ENCODE data around the gene NTHL1.

Gene NTHL1

DNA sequence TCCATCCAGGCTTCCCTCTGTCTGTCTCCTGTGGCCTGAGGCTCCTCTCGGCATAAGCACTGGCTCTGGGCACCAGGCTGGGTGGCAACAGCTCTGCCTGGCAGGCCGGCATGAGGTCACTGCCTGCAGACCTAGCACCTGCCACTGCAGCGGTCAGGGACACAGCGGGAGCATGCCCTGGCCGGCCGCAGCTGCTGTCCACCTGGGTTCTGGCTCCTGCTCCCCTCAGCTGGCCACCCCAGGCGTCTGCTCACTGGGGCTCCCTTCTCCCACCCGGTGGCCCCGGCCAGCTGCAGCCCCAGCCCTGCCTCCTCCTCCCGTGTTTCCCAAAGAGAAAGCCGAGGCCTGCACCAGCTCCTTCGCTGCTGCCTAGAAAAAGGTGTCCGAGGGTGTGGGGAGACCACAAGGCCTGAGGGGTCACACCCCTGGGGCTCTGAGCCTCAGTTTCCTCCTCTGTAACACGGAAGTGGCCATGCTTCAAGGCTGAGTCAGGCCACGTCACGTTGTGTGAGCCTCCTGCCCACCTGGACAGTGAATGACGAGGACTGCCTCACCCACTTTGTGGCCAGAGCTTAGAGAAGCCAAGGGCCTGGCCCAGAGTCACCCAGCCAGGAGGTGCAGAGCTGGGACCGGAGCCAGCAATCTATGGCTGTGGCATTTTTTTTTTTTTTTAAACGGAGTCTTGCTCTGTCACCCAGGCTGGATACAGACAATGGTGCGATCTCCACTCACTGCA is 6.7 kb downstream of the NTHL1 start:
- ChIA-PET CTCF (interaction anchor here (0.6 to 1.3 kb wide), 3 partner anchors 9 to 25 kb away, joined by 3 to 4 read pairs (median 3); no protein-coding TSS in a partner anchor), POLR2A (ENCODE audit: low non-redundant PET) (interaction anchor here (0.6 to 1.2 kb wide), 4 partner anchors 57 to 1772 kb away, joined by 3 read pairs; partner anchors contain the start of genes GFER and RPS2)
- no peak for DNase-seq (ENCODE audit: low spot score)
- H3K27ac ChIP-seq = peak overlapping the region; percentile 78
- TF ChIP-seq, protein P1, sequence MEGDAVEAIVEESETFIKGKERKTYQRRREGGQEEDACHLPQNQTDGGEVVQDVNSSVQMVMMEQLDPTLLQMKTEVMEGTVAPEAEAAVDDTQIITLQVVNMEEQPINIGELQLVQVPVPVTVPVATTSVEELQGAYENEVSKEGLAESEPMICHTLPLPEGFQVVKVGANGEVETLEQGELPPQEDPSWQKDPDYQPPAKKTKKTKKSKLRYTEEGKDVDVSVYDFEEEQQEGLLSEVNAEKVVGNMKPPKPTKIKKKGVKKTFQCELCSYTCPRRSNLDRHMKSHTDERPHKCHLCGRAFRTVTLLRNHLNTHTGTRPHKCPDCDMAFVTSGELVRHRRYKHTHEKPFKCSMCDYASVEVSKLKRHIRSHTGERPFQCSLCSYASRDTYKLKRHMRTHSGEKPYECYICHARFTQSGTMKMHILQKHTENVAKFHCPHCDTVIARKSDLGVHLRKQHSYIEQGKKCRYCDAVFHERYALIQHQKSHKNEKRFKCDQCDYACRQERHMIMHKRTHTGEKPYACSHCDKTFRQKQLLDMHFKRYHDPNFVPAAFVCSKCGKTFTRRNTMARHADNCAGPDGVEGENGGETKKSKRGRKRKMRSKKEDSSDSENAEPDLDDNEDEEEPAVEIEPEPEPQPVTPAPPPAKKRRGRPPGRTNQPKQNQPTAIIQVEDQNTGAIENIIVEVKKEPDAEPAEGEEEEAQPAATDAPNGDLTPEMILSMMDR (conservative IDR thresholded peaks at IDR 0.05; ENCODE audit: low read depth) = no peak

DNA sequence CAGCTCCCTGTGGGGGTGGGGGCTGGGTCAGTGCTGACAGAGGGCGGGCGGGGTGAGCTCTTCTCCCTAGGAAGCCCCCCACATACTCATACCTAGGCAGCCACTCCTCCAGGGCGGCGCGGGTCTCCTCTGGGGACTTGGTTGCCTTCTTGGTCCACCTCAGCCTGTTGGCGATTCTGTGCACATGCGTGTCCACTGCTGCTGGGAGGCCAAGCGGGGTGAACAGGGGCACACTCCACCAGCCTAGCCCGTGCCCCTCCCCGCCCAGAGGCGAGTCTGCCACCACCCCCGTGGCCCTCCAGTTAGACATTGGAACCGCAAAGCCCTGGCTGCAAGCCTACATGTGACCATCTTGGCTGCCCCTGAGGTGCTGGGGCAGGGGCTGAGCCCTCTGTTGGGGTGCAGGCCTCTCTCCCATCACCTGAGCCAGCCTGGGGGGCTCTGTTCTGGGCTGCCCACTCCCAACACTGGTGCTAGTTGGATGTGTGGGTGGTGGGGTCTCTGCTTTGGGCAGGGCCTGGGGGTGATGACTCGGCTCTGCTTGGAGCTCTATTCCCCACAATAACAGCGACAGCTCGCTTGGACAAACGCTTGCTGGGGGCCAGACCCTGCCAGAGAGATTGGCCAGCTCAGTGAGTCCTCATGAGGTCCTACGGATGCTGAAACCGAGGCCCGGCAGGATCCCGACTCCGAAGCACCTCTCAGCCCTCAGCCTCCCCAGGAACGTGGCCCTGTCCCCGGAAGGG is 7.4 kb downstream of the NTHL1 start:
- ChIA-PET POLR2A (ENCODE audit: low non-redundant PET) (interaction anchor here (0.5 to 1.2 kb wide), 4 partner anchors 12 to 1771 kb away, joined by 3 to 4 read pairs (median 3); partner anchors contain the start of gene RPS2), CTCF (interaction anchor here (0.6 to 1.0 kb wide), 2 partner anchors 8 to 16 kb away, joined by 3 read pairs; no protein-coding TSS in a partner anchor)
- no peak for DNase-seq (ENCODE audit: low spot score)
- peak overlapping the region; percentile 78 for H3K27ac ChIP-seq
- TF ChIP-seq, protein P1 (conservative IDR thresholded peaks at IDR 0.05; ENCODE audit: low read depth) = no peak

DNA sequence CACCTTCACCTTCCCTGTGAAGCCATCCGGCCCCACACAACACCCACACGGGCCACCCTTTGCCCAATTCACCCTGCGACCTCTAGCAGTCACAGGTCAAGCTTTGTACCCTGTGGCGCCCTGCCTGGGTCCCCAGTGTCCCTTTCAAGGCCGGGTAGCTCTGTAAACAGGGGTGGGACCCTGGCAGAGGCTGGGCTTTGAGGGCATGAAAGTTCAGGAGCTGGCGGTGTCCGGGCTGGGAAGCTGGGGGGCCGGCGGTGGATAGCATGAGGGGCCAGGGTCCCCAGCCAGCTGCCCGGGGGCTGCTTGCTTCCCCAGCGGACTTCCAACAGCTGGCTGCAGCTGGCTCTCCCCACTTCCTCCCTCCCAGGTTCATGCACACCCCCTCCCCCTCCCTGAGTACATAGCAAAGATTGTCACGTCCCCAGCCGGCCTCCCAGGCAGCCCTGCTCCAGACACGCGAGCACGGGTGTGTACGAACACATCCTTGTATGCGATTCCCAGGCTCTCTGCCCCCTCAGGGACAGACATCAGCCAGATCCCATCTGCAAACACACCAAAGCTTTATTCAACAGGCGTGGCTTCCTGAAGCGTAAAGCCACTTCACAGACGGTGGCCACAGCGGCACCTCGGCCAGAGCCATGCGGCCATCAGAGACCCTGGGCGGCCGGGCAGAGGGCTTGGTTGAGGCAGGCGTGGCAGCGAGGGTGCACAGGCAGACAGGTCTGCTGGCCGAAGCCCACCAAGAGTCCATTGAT is 8.2 kb downstream of the NTHL1 start:
- ChIA-PET CTCF (no interaction called here), POLR2A (ENCODE audit: low non-redundant PET) (interaction anchor here (0.5 to 0.9 kb wide), 2 partner anchors 12 to 16 kb away, joined by 3 to 4 read pairs; no protein-coding TSS in a partner anchor)
- H3K27ac ChIP-seq = peak overlapping the region; percentile 78
- no peak for DNase-seq (ENCODE audit: low spot score)
- TF ChIP-seq, protein P1 (conservative IDR thresholded peaks at IDR 0.05; ENCODE audit: low read depth) = no peak

DNA sequence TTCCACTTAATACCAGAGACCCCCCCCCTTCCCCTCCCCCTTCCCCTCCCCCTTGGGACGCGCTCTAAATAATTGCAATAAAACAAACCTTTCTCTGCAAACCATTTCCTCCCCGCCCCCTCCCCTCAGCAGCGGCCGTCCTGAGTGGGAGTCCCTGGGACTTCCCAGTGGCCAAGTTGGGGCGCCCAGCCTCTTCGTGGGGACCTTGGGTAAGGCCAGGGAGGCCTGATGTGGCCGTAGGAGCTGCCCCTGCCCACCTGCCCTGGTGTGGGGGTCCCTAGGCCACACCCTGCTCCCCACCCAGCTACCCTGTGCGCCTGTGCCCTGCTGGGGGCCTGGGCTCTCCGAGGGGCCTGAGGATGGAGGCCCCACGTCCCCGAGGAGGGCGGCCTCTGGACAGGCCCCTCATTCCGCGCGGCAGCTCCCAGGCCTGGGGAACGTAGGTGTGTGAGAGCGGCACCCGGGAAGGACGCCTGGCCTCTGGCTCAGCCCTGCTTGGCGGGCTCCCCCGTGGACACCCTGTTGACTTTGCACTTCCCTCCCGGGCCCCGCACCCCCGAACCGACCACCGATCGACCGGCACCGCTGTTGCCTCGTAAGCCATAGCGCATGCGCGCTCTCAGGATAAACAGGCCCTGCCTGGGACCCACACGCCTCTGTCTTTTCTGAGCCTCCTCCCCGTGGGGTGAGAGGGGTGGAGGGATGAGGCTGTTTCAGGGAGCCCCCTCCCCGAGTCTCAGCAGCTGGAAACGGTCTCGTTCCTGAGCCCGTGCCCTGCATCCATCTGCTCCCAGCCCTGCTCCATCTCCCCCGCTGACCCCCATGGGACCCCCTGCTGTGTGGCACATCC is 9.0 kb downstream of the NTHL1 start:
- no peak for DNase-seq (ENCODE audit: low spot score)
- H3K27ac ChIP-seq = peak overlapping the region; percentile 78
- CTCF ChIA-PET = interaction anchor here (0.6 kb wide), 1 partner anchor 45 kb away, joined by 3 read pairs; no protein-coding TSS in a partner anchor
- POLR2A ChIA-PET (ENCODE audit: low non-redundant PET) = no interaction called here
- TF ChIP-seq, protein P1 (conservative IDR thresholded peaks at IDR 0.05; ENCODE audit: low read depth) = no peak

DNA sequence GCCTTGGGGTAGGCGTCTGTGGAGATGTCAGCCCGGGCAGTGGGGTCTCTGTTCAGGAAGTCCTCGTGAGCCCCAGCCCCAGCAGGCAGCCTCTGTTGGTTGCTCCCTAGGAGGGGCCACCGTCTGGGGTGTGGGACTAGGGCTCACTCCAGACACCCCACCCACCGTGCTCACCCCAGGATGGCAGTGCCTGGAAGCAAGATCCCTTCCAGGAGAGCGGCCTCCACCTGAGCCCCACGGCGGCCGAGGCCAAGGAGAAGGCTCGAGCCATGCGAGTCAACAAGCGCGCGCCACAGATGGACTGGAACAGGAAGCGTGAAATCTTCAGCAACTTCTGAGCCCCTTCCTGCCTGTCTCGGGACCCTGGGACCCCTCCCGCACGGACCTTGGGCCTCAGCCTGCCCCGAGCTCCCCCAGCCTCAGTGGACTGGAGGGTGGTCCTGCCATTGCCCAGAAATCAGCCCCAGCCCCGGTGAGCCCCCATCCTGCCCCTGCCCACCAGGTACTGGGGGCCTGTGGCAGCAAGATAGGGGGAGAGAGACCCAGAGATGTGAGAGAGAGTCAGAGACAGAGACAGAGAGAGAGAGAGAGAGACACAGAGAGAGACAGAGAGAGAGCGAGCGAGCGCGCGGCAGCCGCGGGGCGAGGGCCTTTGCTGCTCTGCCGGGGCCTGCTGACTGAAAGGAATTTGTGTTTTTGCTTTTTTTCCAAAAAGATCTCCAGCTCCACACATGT is 9.8 kb downstream of the NTHL1 start:
- POLR2A ChIA-PET (ENCODE audit: low non-redundant PET) = no interaction called here
- TF ChIP-seq, protein P1 (conservative IDR thresholded peaks at IDR 0.05; ENCODE audit: low read depth) = no peak
- H3K27ac ChIP-seq = peak overlapping the region; percentile 12
- CTCF ChIA-PET = interaction anchor here (0.6 to 1.1 kb wide), 2 partner anchors 20 to 44 kb away, joined by 3 read pairs; no protein-coding TSS in a partner anchor
- DNase-seq (ENCODE audit: low spot score) = no peak

Measured in RWPE1 (cell line).